Uterus (tissue), 2 donors: ENCODE data around the gene MBD1.

Experiments used
- CTCF ChIP-seq, 4 experiments: fragments of 200-600 bp in 2 of 4; fragments of 450-650 bp in 2 of 4; sonication (generic) in 2 of 4; IDR thresholded peaks; one replicate each; pipeline ENCODE4 v1.5.1; 2016 to 2019; ENCODE audit warnings: antibody characterized with exemption in 4 of 4, mild to moderate bottlenecking in 2 of 4, moderate library complexity in 1 of 4
- POLR2A ChIP-seq, 2 donors: fragments of 450-650 bp; IDR thresholded peaks; one replicate each; pipeline ENCODE4 v1.6.1; 2016; ENCODE audit warnings: antibody characterized with exemption in 2 of 2, mild to moderate bottlenecking in 1 of 2, moderate library complexity in 1 of 2

GRCh38 chr18:50301074-50301473 is 19.8 kb upstream of the MBD1 start:
- TF ChIP-seq CTCF (IDR thresholded peaks at IDR 0.05) (no peak), POLR2A (IDR thresholded peaks at IDR 0.05) (no peak)
